Measurements from ENCODE around the gene LZTR1.

The LZTR1 gene

DNA sequence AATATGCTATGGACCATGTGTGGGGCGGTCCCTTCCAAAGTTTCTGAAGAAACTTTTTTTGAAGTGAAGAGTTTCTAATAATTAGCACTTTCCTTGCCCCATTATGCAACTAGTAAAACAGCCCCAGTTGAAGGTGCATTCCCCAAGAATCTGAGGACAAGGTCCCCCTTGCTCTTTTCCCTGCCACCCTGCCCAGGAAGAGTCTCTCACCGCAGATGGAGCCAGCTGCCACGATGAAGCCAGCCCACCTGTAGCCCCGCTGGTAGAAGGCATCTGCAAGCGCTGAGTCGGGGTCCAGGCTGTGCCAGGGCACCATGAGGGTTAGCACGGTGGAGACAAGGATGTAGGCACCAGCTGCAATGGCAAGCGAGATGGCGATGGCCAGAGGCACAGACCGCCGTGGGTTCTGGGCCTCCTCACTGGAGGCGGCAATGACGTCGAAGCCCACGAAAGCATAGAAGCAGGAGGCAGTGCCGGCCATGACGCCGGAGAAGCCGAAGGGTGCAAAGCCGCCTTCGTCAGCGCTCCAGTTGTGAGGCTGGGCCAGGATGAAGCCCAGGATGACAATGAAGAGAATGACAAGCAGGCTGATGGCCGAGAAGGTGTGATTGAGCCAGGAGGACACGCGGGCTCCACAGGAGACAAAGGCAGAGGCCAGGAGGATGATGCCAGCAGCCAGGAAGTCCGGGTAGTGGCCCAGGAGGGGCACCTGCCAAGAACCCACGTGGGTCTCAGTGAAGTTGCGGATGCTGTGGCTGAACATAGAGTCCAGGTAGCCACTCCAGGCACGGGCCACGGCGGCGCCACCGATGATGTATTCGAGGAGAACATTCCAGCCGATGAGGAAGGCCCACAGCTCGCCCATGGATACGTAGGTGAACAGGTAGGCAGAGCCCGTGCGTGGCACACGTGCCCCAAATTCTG is 48.8 kb downstream of the LZTR1 start:
- TF ChIP-seq, protein P1, sequence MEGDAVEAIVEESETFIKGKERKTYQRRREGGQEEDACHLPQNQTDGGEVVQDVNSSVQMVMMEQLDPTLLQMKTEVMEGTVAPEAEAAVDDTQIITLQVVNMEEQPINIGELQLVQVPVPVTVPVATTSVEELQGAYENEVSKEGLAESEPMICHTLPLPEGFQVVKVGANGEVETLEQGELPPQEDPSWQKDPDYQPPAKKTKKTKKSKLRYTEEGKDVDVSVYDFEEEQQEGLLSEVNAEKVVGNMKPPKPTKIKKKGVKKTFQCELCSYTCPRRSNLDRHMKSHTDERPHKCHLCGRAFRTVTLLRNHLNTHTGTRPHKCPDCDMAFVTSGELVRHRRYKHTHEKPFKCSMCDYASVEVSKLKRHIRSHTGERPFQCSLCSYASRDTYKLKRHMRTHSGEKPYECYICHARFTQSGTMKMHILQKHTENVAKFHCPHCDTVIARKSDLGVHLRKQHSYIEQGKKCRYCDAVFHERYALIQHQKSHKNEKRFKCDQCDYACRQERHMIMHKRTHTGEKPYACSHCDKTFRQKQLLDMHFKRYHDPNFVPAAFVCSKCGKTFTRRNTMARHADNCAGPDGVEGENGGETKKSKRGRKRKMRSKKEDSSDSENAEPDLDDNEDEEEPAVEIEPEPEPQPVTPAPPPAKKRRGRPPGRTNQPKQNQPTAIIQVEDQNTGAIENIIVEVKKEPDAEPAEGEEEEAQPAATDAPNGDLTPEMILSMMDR (IDR thresholded peaks at IDR 0.05; ENCODE audit: extremely low read depth, missing control alignments), result no peak
- DNase-seq (ENCODE audit: low spot score), result no peak

GRCh38 chr22:21031545-21032036 is 49.5 kb downstream of the LZTR1 start:
- no peak for DNase-seq (ENCODE audit: low spot score)

DNA sequence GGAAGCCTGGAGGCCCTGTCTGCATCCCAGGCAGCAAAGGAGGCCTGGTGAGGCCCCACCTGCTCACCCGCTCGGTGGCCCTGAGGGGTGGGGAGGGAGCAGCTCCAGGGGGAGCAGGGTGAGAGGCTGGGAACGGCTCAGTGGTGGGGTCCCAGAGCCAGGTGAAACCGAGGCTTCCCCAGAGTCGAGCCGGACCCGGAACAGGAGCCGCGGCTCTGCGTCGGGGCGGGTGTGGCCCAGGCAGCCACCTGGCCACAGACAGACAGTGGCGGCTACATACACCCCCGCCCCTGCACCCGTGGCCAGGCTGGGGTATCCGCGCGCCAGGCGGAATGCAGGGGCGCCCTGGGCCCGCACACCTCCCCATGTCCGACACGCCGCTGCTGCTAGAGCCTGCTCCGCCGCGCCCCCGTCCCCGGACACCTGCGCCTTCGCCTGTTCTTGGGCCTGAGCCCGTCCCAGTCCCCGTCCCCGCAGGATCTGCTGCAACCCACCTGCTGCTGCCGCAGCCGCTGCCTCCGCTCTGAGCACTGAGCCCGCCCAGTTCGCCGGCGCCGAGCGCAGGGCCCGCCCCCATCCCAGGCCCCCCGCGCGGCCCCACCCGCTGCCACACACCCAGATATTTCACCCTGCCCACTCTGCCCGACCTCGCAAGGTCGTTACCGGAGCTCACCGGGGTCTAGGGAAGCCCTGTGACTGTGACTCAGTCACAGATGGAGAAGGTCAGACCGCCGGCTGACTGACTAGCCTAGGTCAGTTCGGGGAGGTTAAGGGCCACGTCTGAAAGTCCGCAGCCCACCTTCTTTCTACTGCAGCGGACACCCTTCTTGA is 50.2 kb downstream of the LZTR1 start, which contains the start of gene SLC7A4:
Gene SLC7A4, minus strand, starts transcription at position 525 of the 831 bp plus-strand sequence. CDS start 749 bp downstream, outside the sequence.
- no peak for DNase-seq (ENCODE audit: low spot score)

More at GRCh38 chr22:21031545-21032036, 49.5 kb downstream of the LZTR1 start:
- TF ChIP-seq, protein P1 (IDR thresholded peaks at IDR 0.05; ENCODE audit: extremely low read depth, missing control alignments), result no peak

DNA sequence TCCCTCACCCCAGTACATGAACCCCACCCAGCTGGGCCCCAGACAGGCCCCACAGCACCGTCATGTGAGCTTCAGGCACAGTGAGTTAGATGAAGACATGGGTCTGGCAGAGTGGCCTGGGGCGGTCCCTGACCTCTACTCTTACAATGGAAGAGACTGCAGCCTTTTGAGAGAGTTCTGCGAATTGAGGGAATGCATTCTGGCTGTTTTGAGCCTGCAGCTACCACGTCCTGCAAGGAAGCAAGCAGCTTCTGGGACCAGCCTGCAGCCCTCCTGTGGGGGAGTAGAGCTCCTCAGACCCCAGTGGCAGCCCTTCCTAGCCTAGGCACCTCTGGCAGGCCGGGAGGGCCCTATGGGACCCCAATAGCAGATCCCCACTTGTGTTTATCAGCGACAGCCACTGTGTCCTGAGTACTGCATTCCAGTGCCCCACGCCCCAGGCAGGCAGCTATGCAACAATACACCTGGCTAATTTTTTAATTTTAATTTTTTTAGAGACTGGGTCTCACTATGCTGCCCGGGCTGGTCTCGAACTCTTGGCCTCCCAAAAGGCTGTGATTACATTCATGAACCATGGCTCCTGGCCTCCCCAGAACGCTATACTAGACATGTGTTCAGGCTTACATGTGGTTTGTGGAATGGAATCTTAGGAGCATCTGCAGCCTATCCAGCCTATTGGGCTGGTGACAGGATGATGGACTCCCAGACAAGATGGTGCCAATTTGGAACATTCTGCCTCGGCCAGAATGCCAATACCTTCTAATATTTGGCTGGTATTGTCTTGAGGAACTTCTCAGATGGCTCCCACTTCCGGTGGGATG is 51.0 kb downstream of the LZTR1 start:
- no peak for DNase-seq (ENCODE audit: low spot score)
- TF ChIP-seq, protein P1 (IDR thresholded peaks at IDR 0.05; ENCODE audit: extremely low read depth, missing control alignments), result no peak

More for the DNA sequence above, 50.2 kb downstream of the LZTR1 start, which contains the start of gene SLC7A4:
- TF ChIP-seq, protein P1 (IDR thresholded peaks at IDR 0.05; ENCODE audit: extremely low read depth, missing control alignments), result no peak

DNA sequence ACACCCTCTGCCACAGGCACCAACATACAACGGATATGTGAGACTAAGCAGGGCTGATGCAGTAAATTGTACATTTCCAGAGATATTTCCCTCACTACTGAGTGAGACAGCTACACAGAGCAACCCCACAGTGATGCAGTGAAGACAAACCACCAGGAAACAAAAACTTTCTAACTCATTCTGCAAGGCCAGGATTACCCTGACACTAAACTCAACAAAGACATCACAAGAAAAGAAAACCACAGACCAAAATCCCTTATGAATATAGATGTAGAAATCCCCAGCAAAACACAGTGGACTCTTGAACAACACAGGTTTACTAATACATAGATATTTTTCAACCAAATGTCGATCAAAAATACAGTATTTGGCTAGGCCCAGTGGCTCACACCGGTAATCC is 51.8 kb downstream of the LZTR1 start:
- no peak for DNase-seq (ENCODE audit: low spot score)
- TF ChIP-seq, protein P1 (IDR thresholded peaks at IDR 0.05; ENCODE audit: extremely low read depth, missing control alignments), result no peak

DNA sequence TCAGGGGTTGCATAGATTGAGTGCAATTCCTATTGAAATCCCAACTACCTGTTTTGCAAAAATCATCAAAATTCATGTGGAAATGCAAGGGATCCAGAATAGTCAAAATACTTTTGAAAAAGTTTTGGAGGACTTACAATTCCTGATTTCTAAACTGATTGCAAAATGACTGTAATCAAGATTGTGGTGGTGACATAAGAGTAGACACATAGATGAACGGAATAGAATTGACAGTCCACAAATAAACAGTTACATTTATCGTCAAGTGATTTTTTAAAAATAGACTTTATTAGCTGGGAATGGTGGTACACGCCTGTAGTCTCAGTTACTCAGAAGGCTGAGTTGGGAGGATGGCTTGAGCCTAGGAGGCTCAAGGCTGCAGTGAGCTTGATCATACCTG is 52.9 kb downstream of the LZTR1 start:
- TF ChIP-seq, protein P1 (IDR thresholded peaks at IDR 0.05; ENCODE audit: extremely low read depth, missing control alignments), result no peak
- DNase-seq (ENCODE audit: low spot score), result no peak
